Measurements from ENCODE around the gene MACROD2.

MACROD2 gene

GRCh38 chr20:15776770-15777466 lies 1781.6 kb downstream of the MACROD2 start:
- ChIA-PET POLR2A (no interaction called here), CTCF (interaction anchor here (0.6 kb wide), 1 partner anchor 913 kb away, joined by 4 read pairs; no protein-coding TSS in a partner anchor)
- Histone ChIP-seq H3K36me3 (ENCODE audit: control insufficient read depth in 2 of 2, insufficient read depth in 1 of 2, low read length in 2 of 2) (no peaks in the 10 kb centered on the region), H3K27ac (ENCODE audit: extremely low read depth, low read depth, low read length) (no peak overlapping the region), H3K4me3 (ENCODE audit: low read depth, low read length) (no peak overlapping the region), H3K9me3 (ENCODE audit: control insufficient read depth, insufficient read depth, low read depth, low read length) (no peaks in the 10 kb centered on the region), H3K4me1 (ENCODE audit: control insufficient read depth, insufficient read depth, low read length) (no peaks in the 10 kb centered on the region)
- TF ChIP-seq TCF7L2 (IDR thresholded peaks at IDR 0.05; ENCODE audit: borderline replicate concordance, low read depth, low read length) (no peak), ZNF394 (tag by site-specific recombination; IDR thresholded peaks at IDR 0.05; ENCODE audit: borderline replicate concordance) (no peak), ZBTB6 (tag by site-specific recombination; IDR thresholded peaks at IDR 0.05) (no peak), ZNF677 (tag by site-specific recombination; IDR thresholded peaks at IDR 0.05) (no peak), MZF1 (tag by site-specific recombination; IDR thresholded peaks at IDR 0.05; ENCODE audit: borderline replicate concordance) (no peak), ZNF157 (tag by site-specific recombination; IDR thresholded peaks at IDR 0.05) (no peak), ZNF280C (tag by site-specific recombination; IDR thresholded peaks at IDR 0.05) (no peak), GFI1B (tag by site-specific recombination; IDR thresholded peaks at IDR 0.05) (no peak), ZNF785 (tag by site-specific recombination; IDR thresholded peaks at IDR 0.05) (no peak), GLIS2 (tag by site-specific recombination; IDR thresholded peaks at IDR 0.05) (no peak), ZNF626 (tag by site-specific recombination; IDR thresholded peaks at IDR 0.05) (no peak), ZNF221 (tag by site-specific recombination; IDR thresholded peaks at IDR 0.05; ENCODE audit: borderline replicate concordance) (no peak), ZNF214 (tag by site-specific recombination; IDR thresholded peaks at IDR 0.05; ENCODE audit: borderline replicate concordance) (no peak), ZNF416 (tag by site-specific recombination; IDR thresholded peaks at IDR 0.05) (no peak), ZNF366 (tag by site-specific recombination; conservative IDR thresholded peaks at IDR 0.05) (no peak)
- TF ChIP-seq, protein P1, sequence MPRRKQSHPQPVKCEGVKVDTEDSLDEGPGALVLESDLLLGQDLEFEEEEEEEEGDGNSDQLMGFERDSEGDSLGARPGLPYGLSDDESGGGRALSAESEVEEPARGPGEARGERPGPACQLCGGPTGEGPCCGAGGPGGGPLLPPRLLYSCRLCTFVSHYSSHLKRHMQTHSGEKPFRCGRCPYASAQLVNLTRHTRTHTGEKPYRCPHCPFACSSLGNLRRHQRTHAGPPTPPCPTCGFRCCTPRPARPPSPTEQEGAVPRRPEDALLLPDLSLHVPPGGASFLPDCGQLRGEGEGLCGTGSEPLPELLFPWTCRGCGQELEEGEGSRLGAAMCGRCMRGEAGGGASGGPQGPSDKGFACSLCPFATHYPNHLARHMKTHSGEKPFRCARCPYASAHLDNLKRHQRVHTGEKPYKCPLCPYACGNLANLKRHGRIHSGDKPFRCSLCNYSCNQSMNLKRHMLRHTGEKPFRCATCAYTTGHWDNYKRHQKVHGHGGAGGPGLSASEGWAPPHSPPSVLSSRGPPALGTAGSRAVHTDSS (tag by site-specific recombination; IDR thresholded peaks at IDR 0.05) = no peak

DNA sequence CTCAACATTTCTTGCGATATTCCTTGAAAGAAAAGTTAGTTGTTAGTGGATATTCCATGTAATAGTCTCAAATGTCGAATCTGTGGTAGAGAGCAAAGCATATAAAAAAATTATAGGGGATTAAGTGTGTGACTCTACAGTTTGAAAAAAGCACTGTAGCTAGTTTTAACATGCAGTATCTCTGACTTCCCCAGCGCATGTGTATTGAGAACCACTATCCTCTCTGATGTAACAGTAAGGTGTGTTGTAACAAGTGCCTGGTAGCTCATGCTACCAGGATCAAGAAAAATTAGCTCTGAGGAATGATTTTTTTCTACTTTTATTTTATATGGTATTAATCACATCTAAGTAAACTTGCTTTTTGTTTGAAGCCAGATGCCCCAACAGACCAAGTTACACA lies 1788.7 kb downstream of the MACROD2 start:
- ChIA-PET CTCF (no interaction called here), POLR2A (no interaction called here)
- Histone ChIP-seq H3K36me3 (ENCODE audit: control insufficient read depth in 2 of 2, insufficient read depth in 1 of 2, low read length in 2 of 2) (no peaks in the 10 kb centered on the region), H3K4me1 (ENCODE audit: control insufficient read depth, insufficient read depth, low read length) (no peaks in the 10 kb centered on the region), H3K9me3 (ENCODE audit: control insufficient read depth, insufficient read depth, low read depth, low read length) (no peaks in the 10 kb centered on the region), H3K4me3 (ENCODE audit: low read depth, low read length) (no peak overlapping the region), H3K27ac (ENCODE audit: extremely low read depth, low read depth, low read length) (no peak overlapping the region)
- no peak for TF ChIP-seq TSHZ1 (tag by site-specific recombination; IDR thresholded peaks at IDR 0.05; ENCODE audit: borderline replicate concordance)
- TF ChIP-seq ZNF776 (tag by site-specific recombination; IDR thresholded peaks at IDR 0.05; ENCODE audit: borderline replicate concordance) = no peak
- TF ChIP-seq ZSCAN4 (tag by site-specific recombination; IDR thresholded peaks at IDR 0.05) = no peak
- TF ChIP-seq TCF7L2 (IDR thresholded peaks at IDR 0.05; ENCODE audit: borderline replicate concordance, low read depth, low read length) = no peak
- TF ChIP-seq ZNF677 (tag by site-specific recombination; IDR thresholded peaks at IDR 0.05) = no peak
- no peak for TF ChIP-seq ZNF623 (tag by site-specific recombination; IDR thresholded peaks at IDR 0.05)
- no peak for TF ChIP-seq ZFP37 (tag by site-specific recombination; IDR thresholded peaks at IDR 0.05)
